HG03196 (cell line): ENCODE results near the gene CD8B.

Experiments used
- ATAC-seq: cut with Tn5 transposase; IDR thresholded peaks from one replicate; pipeline ENCODE4 v1.9.1; 2021; ENCODE audit not compliant: unreplicated experiment

CD8B gene

DNA sequence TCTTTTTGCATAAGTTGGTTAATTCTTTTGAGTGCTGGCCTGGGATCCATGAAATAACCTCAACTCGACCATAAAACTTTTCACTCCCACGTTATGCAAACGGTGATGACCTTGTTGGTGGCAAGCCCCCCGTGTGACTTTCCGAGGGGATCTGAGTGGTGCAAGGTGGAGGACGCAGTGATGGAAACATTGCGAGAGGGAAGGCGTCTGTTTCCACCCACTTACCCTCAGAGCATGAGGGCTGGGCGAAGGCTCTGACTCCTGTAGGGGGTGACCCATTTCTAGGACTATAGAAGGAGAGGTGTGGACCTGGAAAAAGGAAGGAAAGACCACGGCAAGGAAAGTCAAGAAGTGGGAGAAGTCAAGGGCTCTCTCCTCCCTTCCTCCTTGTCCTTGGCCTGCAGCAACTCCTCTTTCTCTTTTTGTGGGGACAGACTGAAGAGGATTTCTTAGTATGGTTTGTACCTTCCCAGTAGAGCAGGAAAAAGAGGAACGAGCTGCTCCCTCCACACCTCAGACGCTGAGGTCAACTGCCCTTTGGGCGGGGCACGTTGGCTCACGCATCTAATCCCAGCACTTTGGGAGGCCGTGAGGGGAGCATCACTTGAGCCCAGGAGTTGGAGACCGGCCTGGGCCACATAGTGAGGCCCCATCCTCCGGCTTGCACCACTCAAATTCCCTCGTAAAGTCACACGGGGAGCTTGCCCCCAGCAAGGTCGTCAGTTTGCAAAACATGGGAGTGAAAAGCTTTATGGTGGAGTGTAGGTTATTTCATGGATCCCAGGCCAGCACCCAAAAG, 55.4 kb downstream of the CD8B start:
- no peak for ATAC-seq

DNA sequence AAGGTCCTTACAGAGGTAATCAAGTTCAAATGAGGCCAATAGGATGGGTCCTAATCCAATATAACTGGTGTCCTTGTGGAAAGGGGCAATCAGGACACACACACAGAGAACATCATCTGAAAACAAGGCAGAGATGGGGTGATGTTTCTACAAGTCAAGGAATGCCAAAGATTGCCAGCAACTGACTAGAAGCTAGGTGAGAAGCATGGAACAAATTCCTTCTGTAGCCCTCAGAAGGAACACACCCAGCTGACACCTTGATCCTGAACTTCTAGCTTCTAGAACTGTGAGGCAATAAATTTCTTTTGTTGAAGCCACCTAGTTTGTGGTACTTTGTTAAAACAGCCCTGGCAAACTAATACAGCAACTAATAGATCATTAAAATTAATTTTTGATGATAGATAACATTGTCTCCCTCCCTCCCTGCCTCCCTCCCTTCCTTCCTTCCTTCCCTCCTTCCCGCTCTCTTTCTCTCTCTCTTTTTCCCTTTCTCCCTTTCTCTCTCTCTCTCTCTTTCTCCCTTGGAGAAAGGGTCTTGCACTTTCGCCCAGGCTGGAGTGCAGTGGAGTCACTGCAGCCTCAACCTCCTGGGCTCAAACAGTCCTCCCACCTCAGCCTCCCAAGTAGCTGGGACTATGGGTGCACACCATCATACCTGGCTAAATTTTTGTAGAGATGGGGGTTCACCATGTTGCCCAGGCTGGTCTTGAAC, 60.7 kb downstream of the CD8B start:
- ATAC-seq, result no peak

DNA sequence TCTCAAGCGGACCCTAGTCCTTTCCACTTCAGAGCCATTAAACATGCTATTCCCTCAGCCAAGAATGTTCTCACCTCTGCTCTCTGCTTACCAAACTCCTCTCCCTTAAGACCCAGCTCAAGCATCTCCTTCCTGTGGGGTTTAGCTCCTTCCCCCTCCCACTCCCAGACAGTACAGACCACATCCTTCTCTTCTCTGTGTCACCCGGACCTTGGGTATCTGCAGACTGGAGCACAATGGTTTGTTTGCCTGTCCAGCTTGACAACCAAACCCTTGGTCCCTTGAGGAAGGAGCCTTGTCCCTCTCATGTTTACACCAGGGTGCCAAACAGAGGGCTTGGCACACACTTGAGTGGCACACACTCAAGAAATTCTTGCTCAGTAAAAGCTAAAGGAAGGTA, 66.8 kb downstream of the CD8B start:
- ATAC-seq, result no peak

DNA sequence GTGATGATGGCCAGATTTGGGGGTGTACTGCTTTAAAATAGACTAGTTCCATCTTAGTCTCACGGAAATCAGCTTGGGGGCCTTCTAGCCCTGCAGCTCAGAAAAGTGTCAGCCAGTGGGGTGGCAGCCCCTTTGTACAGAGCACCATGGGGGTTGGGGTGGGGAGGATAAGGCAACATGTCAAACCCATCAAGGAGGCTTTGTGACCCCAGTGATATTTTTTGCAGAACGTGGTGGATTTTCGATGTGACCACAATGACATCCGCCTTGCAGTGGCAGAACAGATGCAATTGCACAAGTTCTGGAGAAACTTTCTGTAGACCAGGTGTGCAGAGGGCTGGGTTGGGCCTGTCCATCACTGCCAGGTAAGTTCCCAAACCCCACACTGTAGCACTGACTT, 67.9 kb downstream of the CD8B start:
- no peak for ATAC-seq

DNA sequence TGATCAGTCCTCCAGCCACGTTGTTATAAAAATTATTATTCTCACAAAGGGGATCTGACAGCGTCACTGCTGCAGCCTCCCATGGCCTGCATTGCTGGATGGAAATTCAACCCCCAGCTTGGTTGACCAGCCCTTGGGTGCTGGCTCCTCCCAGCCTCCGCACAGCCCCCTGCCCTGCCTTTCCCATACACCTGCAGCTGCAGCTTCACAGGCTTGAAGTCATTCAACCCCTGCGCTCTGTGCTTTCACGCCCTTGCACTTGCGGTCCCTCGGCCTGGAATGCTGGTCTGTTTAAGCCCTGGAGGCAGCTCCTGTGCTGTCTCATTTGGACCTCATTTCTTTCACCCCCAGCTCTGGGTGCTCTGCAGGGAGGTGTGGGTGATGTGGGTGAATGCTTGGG, 70.1 kb downstream of the CD8B start:
- ATAC-seq, result no peak

DNA sequence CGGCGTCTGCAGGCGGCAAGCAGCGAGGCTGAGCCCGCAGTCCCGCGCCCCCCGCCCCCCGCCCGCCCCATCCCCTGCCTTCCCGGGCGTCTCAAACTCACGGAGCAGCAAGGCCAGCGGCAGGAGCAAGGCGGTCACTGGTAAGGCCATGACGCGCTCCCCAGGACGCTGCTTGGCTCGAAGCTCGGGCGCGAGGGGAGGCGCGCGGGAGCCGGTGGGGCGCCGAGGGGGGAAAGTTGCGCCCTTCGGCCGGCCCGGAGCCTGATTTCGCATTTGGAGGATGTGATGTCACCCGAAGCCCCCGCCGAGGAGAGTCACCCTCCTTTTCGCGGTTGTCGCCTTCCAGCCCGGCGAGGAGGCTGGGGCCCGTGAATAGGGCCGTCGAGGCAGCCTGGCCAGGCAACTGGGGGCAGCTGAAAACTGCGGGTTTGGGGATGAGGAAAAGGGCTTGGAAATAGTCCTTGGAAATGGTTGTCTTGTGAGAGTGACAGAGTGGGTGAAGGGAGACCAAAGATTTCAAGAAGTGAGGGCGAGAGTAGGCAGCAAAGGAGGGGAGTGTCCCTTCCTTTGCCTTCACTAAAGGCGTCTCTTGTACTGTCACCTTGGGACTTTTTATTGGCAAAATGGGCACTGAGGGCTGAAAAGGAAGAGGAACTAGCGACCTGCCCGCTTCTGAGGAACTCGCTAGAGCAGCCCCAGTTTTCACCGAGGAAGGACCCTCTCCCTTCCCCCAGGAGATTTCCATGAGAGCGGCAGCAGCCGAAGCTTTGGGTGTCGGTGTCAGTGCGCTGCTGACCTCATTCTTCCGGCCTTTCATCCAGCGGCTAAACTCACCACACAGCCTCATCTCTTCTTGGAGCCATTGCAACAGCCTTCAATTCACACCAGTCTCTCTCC, 70.8 kb downstream of the CD8B start, which contains the start of gene CD8A:
Gene CD8A (minus strand): TSS at position 238 of the 897 bp plus-strand sequence. CDS start 88 bp downstream, at position 150.
- ATAC-seq, result no peak

DNA sequence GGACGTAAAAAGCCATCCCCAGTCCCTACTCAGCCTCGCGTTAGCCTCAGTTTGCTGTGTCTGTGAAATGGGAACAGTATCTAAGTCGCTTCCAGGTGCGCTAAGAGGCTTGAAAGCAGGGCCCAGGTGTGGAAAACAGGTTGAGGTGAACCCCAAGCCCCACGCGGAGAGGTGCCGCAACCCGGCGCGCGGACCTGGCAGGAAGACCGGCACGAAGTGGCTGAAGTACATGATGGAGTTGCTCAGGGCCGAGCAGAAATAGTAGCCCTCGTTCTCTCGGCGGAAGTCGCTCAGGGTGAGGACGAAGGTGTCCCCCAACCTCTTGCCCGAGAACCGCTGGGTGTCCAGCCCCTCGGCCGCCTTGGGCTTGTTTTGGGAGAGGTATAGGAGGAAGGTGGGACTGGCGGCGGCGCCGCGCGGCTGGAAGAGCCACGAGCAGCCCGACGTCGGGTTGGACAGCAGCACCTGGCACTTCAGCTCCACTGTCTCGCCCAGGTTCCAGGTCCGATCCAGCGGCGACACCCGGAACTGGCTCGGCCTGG, 71.5 kb downstream of the CD8B start:
- no peak for ATAC-seq

DNA sequence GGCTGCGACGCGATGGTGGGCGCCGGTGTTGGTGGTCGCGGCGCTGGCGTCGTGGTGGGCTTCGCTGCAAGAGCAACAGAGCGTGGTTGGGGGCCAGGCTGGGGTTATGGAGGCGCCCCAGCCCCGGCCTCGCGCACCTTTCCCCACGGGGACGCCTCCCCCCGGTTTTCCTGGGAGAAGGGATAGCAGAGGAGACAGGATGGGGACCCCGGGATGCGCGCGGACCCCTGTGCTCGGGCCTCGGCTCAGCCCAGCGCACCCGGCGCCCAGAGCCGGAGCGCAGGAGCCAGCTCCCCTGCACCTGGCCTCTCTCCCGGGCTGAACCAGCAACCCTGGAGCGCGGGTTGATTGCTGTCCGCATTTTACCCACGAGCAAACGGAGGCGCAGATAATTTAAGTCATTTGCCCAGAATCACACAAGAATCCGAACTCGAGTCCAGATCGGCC, 72.0 kb downstream of the CD8B start:
- ATAC-seq, result no peak

DNA sequence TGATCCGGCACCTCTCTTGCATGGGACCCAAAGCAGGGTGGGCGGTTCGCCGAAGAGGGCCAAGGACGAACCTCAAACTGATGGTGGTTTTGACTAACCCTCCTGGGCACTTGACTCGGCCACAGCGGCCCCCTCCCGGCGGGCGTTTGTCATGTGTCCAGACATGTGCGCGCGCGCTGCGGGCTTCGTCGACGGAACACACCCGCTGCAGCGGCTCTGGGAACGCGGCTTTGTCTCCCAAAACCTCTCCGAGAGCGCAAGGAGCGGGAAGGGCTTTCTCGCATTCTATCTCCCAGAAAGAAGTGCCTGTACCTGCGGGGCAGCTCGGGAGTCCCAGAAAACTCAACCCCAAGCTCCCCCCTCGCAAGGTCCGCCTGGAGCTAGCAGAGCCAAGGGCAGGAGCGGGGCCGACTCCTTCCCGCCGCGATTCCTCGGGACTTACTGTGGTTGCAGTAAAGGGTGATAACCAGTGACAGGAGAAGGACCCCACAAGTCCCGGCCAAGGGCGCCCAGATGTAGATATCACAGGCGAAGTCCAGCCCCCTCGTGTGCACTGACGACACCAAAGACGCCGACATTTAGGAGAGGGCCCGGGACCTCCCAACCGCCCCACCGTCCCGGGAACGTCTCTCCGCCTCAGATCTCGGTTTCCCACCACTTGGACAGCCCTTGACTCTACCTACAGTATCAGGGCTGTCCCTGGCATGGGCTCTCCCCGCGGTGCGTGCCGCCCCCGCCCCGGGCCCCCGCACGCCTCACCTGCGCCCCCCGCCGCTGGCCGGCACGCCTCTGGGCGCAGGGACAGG, 72.6 kb downstream of the CD8B start:
- no peak for ATAC-seq

DNA sequence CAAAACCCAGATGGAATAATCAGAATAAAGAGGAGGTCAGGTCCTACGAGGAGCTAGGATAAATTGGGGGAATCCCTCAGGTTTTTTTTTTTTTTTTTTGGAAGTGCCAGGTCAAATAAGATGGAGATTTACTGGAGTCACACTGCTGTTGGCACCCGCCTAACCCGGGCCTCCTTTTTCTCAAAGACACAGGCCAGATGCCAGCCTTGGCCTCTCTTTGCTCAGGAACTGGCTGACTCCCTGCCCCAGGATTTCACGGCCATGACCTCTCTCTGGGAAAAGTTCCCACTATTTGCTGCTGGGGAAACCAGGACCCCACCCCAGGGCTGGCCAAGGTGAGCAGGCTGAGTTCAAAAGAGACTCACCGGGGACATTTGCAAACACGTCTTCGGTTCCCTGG, 73.5 kb downstream of the CD8B start:
- ATAC-seq, result no peak

DNA sequence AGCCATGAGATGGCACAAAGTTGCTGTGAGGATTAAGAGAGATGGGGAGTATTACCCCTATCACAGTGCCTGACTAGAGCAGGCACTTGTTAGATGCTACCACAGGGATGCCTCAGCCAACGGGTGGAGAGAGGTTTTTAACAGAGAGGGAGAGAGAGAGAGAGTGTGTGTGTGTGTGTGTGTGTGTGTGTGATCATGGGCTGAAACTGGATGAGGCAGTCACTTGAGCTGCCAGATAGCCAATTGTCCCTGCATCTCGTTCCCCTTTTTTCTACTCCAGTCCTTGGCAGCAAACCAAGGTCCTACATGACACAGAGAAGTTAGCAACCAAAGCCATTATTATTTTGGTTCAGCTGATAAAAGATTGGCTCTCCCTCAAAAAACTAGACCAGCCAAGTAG, 74.0 kb downstream of the CD8B start:
- ATAC-seq, result no peak

DNA sequence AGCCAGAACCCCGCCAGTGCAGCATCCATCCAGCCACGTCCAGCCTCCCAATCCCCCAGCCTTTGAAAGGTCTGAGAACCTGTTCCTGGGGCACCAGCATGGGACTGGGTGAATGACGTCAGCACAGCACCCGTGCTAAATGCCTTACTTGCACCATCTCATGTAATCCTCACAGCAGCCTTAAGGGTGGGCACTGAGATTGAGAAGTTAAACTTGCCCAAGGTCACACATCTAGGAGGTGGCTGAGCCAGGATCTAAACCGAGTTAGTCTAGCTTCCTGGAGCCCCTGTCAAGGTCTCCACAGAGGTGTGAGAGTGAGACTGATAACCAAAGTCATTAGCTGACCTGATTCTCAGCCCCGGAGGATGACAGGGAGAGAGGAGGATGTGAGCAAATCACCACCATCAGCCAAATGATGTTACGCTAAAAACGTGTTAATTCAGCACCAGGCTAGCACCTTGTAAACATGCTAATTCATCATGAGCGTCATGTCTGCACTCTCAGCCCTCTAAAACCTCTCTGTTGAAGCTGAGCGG, 75.6 kb downstream of the CD8B start:
- ATAC-seq, result no peak

DNA sequence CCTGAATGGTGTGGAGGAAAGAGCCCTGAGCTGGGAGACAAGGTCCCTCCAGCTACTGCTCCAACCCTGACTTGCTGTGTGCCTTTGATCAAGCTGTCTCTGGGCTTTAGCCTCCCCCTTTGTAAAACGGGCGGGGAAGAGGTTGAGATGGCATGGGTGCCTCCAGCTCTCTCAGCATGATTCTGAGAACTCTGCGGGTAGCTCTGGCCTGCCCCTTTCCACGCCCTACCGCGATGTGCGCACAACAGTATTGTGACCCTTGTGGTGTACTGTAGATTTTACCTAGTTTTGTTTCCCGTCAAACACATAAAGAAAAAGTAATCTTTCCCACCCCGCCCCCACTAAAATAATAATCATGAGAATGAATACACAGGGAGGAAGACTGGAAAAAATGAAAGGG, 76.2 kb downstream of the CD8B start:
- ATAC-seq, result no peak

DNA sequence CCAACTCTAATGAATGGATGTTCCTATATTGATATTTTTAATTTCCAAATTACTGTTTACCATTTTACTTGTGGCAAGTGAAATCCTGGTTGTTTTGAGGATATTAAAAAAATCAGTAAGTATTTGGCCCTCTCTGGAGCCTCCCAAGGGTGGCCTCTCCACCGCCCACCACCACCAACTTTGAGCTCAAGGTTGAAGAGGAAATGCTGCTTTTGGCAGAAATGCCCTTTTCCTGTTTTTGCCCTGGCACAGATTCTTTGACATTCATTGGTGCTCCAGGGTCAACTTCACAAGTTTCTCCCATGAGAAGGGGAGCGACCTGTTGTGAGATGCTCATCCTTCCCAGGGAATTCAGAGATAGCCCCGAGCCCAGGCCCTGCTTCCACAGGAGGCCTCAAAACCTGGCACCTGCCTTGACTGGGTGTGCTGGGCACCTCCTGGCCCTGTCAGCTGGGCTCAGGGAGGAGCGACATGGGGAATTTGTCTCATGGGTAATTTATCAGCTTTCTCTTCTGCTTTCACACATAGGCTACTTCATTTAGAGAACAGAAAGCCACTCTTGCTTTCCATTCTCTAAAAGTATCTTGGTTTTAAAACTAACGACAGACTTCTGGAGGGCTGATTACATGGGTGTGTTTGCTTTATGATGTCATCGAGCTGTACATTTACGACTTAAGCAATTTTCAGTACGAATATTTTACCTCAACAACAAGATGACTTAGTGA, 77.9 kb downstream of the CD8B start:
- peak; percentile 76 for ATAC-seq

DNA sequence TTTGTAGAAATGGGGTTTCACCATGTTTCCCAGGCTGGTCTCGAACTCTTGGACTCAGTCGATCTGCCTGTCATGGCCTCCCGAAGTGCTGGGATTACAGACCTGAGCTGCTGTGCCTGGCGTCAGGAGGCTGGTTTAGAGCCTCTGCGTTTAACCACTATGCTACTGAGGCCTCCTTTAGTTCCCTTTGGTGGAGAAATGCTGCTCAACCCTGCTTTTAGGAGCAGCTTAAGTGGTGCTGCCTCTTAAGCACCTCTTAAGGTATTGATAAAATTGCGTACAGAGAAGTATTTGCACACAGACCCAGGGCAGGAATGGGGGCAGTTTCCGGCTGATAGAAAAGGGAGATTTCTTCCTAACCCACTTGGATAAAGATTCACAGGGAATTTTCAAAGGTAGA, 78.9 kb downstream of the CD8B start:
- no peak for ATAC-seq

DNA sequence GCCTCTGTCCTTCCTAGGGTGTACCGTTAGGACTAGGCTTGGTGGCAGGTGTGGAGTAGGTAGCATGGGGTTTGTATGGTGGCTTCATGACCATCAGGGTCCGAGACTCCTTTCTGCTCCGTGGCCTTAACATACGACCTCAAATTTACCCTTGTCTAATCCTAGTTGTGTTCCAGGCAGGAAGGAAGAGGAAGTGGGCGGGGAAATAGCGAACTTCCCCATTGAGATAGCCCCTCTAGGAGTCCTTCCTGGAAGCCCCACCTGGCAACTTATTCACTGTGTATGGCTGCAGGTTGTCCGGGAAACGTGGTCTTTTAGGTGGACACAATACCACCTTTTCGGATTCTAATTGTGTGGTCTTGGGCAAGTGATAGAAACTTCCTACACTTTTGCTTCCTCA, 80.3 kb downstream of the CD8B start:
- no peak for ATAC-seq

DNA sequence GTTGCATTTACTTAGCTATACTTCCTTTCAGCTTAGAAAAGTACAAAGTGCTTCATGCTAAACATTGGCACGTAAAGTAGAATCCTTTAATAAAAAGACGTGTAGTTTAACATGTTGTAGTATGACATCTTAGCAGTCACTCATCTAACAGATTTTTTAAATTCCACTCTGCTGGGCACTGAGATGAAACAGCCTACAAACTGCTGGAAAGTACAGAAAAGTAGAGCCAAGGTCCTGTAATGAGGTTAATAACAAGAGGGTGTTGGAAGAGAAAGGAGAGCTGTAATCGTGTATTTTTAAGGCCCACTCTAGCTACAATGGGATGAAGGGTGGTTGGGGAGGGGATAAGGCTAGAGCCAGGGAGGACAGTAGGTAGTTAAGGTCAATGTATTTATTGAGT, 81.7 kb downstream of the CD8B start:
- ATAC-seq, result no peak

DNA sequence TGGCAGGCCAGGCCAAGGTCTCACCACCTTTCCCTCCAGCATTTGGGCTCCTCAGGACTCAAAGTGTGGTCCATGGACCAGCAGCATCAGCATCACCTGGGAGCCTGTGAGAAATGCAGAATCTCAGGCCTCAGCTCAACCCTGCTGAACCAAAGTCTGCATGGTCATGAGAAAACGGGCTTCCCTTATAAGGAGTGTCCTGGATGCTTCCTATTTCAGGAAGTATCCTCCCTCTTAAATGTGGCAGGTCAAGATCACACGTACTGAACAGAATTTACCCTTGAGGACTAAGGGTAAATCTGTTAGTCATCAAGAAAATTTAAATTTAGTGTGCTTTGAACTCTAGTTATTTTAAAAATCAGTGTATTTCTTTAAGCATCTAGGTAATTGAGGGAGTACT, 82.7 kb downstream of the CD8B start:
- no peak for ATAC-seq

DNA sequence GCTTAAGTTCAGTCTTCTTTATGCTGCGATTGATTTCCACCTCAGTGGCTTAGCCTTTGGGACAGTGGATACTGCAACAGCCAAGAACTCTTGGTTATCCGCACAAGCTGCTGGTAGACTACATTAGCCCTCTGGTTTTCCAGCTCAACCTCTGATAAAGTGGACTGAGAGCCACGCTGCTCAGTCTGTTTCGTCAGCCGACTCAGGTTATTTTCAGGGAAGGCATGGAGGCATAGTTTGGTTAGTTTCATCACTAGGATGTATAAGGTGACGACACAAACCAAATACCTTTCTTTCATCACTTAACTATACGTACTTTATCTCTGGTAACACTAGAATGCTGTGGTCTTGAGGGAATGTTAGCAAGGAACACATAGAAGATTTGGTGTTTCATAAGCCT, 85.2 kb downstream of the CD8B start:
- ATAC-seq, result no peak
